GM21529 (cell line): ENCODE data around the gene ERC1.
"Not testable (repeated sequence)": the region's sequence is repeated elsewhere in the genome, so short reads cannot be mapped to it uniquely, and the experiment has no call there.

ENCODE experiments used
- ATAC-seq: cut with Tn5 transposase; IDR thresholded peaks from one replicate; pipeline ENCODE4 v1.9.1; 2021; ENCODE audit not compliant: unreplicated experiment

The ERC1 gene

GRCh38 chr12:1217191-1217949 lies 226.3 kb downstream of the ERC1 start:
- ATAC-seq = no peak

GRCh38 chr12:1218369-1218768 lies 227.3 kb downstream of the ERC1 start:
- ATAC-seq = no peak

DNA sequence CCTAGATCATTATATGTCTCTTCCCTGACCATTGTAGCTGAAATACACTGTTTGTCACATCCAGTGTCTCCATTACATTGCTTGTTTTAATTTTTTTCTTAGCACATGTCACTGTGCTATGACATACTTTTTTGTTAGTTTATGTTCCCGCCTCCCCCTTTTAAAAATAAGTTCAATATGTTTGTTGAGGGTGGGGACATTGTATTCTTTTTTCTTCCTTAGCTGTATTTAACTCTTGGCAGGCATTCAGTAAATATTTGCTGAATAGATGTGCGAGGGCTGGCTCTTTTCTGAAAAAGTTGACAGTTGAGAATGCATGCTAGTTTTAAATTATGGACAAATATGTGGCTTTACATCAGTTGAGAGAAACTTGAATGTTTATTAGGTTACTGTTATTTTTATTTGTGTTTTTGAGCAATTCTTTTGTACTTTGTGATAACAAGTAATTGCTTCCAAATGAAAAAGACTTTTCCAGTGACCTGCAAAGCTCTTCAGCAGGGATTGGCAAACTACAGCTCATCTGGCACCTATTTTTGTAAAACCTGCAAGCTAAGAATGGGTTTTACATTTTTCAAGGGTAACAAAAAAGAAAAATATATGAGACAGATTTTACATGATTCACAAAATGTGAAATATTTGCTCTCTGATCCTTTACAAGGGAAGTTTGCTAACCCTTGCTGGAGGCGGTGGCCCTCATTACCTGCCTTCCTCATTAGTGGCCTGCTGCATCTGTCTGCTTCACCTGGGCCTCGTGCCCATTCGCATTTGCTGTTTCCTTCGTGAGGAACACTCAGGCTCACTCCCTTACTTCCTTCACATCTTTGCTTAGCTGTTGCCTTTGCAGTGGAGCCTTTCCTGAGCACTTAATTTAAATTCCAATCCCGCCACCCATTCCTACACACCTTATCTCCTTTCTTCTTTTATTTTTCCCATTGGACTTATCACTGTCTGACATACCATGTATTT lies 229.4 kb downstream of the ERC1 start:
- ATAC-seq = no peak

DNA sequence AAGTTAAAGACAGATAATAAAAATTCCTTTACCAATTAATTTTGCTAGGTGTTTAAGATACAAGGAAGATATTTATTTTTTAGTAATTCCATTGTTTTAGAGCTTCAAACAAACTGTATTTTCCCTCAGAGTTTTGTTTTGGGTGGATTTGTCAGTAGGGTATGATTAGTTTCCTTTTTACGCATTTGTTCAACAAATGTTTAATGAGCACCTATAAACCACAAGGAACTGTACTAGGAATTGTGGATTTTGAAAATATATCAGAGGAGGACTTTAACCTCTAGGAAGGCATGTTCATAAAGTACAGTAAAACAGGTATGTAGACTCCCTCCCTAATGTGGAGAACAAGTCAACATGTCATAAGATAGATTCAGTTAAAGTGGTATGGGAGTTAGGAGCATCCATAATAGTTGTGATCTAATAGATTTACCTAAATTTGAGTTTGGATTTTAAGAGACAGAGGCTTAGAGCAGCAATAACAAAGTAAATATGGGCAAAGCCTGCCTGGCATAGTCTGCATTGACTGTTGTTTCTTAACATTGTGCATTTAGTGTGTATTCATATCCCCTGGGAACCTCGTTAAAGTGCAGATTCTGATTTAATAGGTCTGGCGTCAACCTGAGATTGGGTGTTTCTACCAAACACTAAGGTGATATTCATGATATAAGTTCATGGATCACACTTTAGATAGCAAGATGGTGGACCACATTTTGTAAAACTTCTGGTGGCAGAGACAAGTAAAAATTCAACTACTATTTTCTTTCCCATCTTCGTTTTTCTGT lies 232.0 kb downstream of the ERC1 start:
- no peak for ATAC-seq

DNA sequence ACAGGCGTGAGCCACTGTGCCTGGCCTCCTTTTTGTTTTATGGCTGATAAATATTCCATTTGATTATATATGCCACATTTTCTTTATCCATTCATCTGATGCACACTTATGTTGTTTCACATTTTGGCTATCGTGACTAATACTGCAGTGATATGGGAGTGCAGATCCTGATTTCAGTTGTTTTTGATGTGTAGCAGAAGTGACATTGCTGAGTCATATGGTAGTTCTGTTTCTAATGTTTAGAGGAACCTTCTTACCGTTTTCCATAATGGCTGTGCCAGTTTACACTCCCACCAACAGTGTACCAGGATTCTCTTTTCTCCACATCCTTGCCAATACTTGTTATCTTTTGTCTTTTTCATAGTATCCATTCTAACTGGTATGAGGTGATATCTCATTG lies 235.9 kb downstream of the ERC1 start:
- no peak for ATAC-seq

DNA sequence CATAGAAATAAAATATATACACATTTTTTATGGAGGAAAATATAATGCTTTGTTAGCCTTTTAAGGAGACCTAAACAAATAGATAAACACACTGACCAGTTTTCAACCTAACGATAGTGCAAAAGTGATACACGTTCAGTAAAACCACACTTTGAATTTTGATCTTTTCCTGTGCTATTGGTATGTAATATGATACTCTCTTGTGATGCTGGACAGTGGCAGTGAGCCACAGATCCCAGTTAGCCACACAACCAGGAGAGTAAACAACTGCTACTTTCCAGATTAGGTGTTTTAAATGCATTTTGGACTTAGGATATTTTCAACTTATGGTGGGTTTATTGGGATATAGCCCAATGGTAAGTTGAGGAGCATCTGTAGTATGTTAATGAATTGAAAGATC lies 243.1 kb downstream of the ERC1 start:
- ATAC-seq = no peak

- no peak for ATAC-seq
Measured at GRCh38 chr12:1246637-1247036, 255.6 kb downstream of the ERC1 start.

DNA sequence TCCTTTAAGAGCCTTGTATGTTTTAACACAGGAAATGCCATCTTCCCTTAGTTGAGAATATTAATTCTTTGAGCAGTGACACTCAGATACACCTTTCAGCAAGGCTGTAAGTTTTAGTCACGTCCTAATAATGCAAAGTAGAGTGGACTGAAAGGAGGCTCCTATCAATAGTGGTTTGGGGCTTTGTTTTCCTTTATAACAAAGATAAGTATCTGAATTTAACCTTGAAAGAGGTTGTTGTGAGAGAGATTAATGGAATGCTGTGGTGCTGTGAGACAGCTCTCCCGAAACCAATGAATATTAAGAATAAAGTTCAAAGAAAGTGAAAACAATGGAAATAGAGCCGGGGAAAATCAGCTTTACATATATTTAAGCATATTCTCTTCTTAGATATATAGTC lies 259.6 kb downstream of the ERC1 start:
- ATAC-seq = no peak

DNA sequence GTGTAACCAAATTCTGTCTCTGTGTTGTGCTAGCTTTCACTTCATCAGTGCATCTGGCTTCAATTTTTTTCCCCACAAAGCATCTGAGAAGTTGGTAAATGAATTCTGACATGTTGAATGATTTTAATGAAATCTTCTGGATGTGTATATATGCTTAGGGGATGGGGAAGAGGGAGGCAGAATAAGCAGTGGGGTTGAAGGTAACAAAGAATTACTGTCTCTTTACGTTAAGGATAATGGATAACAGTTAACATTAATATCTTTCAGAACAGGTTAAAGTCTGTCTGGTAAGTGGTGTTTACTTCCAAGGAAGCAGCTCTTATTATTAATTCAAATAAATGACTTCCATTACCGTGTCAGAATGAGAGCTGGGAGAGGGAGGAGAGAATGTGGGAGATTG lies 261.7 kb downstream of the ERC1 start:
- no peak for ATAC-seq

GRCh38 chr12:1255125-1255524 lies 264.1 kb downstream of the ERC1 start:
- not testable (repeated sequence) for ATAC-seq

- not testable (repeated sequence) for ATAC-seq
Measured at GRCh38 chr12:1255854-1256253, 264.8 kb downstream of the ERC1 start.

GRCh38 chr12:1256285-1256684 lies 265.3 kb downstream of the ERC1 start:
- no peak for ATAC-seq

DNA sequence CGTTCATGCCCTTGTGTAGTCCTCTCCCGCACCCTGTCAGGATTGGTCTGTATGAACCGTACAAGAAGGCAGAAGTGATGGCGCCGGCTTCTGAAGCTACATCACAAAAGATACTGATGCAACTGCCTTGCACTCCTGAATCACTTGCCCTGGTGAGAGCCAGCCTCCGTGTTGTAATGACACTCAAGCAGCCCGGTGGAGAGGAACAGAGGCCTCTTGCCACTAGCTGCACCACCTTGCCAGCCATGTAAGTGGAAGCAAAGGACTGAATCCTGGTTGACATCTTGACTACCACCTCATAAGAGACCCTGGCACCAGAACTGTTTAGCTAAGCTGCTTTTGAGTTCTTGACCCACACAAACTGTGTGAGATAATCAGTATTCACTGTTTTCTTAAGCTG lies 266.0 kb downstream of the ERC1 start:
- no peak for ATAC-seq

DNA sequence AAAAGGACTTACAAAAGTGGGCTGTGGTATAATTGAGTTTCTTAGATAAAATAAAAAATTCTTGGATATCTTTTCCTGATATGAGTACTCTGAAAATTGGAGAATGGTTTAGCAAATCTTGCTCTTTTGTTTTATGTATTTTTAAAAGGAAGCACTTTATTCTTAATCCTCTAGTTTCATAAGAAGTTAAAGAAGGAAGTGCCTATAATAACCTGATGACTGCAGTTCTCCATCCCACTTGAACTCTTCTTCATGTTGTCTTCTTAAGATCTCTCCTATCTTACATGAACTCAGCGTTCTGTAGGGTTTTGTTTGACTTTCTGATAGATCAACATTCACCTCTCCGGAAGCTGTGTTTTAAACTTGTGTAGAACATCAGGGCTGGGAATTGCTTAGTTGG lies 271.0 kb downstream of the ERC1 start:
- ATAC-seq = no peak

DNA sequence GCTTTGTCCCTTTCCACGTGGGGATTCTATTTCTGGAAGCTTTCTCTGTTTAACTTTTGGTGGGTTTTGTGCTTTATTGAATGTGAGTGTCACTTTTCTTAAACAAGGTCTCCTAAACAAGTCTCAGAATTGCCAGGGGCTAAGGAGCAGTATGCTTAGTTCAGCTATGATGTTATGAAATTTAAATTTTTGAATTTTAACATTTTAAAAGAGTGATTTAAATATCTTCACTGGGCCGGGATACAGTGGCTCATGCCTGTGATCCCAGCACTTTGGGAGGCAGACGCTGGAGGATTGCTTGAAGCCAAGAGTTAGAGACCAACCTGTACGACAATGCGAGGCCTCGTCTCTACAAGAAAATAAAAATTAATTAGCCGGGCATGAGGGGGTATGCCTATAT lies 276.2 kb downstream of the ERC1 start:
- no peak for ATAC-seq

GRCh38 chr12:1272142-1272541 lies 281.1 kb downstream of the ERC1 start:
- no peak for ATAC-seq

DNA sequence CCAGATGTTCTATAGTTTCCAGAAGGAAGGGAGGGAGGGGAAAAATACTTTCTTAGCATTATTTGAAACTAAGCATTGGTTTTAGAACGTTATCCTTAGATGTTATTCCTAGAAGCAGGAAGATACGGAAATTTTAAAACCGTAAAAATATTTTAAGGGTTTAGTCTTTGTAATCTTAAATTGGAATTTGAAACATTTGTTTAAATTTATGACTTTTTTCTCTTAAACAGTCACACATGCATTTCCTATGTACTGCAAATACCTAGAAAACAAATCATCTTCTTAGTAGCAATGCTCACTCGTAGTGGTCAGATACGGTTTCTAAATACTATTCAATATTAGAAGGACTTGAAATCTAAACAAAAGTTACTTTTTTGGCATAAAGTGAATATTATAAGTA lies 282.0 kb downstream of the ERC1 start:
- no peak for ATAC-seq

DNA sequence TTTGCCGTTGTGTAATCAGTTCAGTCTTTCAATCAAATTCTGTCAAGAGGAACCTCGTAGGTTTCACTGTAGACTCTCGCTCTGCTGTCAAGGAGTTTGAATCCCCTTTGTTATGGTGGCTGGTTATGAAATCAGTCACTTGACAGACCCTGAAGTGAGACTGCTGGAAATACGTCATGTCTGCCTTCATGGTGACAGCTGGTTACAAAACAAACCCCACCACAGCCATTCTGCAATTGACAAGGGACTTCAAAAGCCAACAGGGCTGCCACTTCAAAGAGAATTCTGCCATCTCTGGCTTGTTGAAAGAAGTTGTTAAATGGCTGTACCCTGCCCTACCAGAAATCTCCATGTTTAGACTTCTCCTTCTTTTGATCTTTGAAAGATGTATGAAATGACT lies 286.9 kb downstream of the ERC1 start:
- ATAC-seq = no peak

GRCh38 chr12:1279050-1279449 lies 288.0 kb downstream of the ERC1 start:
- no peak for ATAC-seq

- no peak for ATAC-seq
Measured at GRCh38 chr12:1280059-1280458, 289.0 kb downstream of the ERC1 start.

GRCh38 chr12:1281683-1282366 lies 290.8 kb downstream of the ERC1 start:
- no peak for ATAC-seq
